Naive B cell (primary cell): Measurements from ENCODE around the gene FAM20A. TPM values are rescaled to one million over a fixed set of nuclear protein-coding genes. Genes with fewer than 3 reads are reported as not detected.
"Not testable (repeated sequence)": the region's sequence is repeated elsewhere in the genome, so short reads cannot be mapped to it uniquely, and the experiment has no call there.

Experiments
- ATAC-seq, 2 donors: fragments of 150-1000 bp; cut with Tn5 transposase; 2 replicates each; pipeline ENCODE4 v1.10.0; 2021; ENCODE audit warnings: low read depth in 2 of 2, mild to moderate bottlenecking in 2 of 2, moderate library complexity in 2 of 2
- DNase-seq: peaks from one replicate; pipeline ENCODE4 v3.0.0; 2022
- H3K27ac Mint-ChIP-seq, 6 donors: one replicate each; pipeline ENCODE4 v1.8.0; 2020 to 2022; ENCODE audit warnings: mild to moderate bottlenecking in 6 of 6, mixed read lengths in 6 of 6, moderate library complexity in 5 of 6, inconsistent platforms in 2 of 6
- H3K27me3 Mint-ChIP-seq, 3 donors: one replicate each; pipeline ENCODE4 v1.8.0; 2021 to 2022; ENCODE audit warnings: mixed read lengths in 3 of 3, mild to moderate bottlenecking in 1 of 3
- H3K36me3 Mint-ChIP-seq, 2 donors: one replicate each; pipeline ENCODE4 v1.8.0; 2020 to 2022; ENCODE audit warnings: mixed read lengths in 2 of 2, inconsistent platforms in 1 of 2, mild to moderate bottlenecking in 1 of 2
- H3K4me1 Mint-ChIP-seq, 3 donors: one replicate each; pipeline ENCODE4 v1.8.0; 2020 to 2022; ENCODE audit warnings: mixed read lengths in 3 of 3, inconsistent platforms in 1 of 3, mild to moderate bottlenecking in 1 of 3, moderate library complexity in 1 of 3
- H3K4me3 Mint-ChIP-seq, 8 donors: one replicate each; pipeline ENCODE4 v1.8.0; 2020 to 2022; ENCODE audit warnings: mild to moderate bottlenecking in 8 of 8, mixed read lengths in 8 of 8, moderate library complexity in 8 of 8, inconsistent platforms in 2 of 8
- H3K9me3 Mint-ChIP-seq, 7 donors: one replicate each; pipeline ENCODE4 v1.8.0; 2020 to 2022; ENCODE audit warnings: mixed read lengths in 7 of 7, mild to moderate bottlenecking in 5 of 7, inconsistent platforms in 2 of 7, moderate library complexity in 1 of 7
- polyA plus RNA-seq, 6 donors: library from polyadenylated mRNA; unstranded; fragments of 300-500 nt; fragmentation: Illumina TruSeq; gene quantifications; one replicate each; pipeline ENCODE4 v1.2.3, GENCODE V29; 2021; ENCODE audit warnings: low read depth in 6 of 6

Gene FAM20A
- polyA plus RNA-seq, 6 donors from 2014 or later = 0.11 to 0.13 TPM; not detected in 4

DNA sequence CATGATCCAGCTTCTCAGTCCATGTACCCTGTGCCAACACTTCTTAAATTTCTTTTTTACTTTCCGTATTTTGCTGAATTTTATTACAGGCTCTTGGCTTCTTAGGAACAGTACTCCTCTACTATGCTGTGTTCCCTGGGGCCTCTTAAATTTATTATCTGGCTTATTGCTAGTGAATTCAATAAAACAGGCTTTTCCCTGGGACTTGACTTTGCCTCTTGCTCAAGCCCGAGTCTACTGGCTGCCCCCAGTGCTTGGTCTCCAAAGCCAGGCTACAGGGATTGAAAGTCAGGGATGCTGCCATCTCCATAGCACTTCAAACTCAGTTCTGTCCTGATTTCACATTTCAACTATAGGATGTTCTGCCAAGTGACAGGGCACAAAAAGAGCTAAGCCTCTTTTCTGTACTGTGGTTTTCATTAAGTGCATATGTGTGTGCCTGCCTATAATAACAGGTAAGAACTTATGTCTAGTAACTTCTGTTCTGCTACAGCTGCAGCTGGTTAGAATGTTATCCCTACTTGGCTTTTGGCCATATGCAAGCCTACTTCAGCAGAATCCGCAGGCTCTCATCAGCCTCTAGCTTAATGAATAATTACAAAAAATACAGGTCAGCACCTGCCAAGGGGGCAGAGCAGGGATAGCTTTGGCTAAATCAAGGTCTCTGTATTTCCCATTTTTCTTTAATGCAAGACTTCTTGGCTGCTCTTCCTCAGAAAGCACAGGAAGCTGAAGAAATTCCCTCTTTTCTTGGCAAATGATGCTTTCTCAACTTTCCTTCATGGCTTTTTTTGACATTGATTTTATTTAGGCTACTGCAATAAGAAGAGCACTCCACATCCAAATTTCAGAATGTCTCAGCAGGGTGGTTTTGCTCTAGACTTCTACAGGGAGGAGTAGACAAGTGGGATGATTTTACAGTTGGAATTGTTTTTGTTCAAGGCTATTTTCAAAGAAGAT, 8.2 kb downstream of the FAM20A start:
- Mint-ChIP-seq H3K9me3 (peaks cover 0 to 15% (median 4%) of the 10 kb centered on the region in 7 donors), H3K27me3 (peaks cover 55 to 69% (median 59%) of the 10 kb centered on the region in 3 donors), H3K4me3 (no peak overlapping the region), H3K4me1 (no peaks in the 10 kb centered on the region), H3K36me3 (peaks cover 0 to under 1% of the 10 kb centered on the region in 2 donors), H3K27ac (peak overlapping the region in 1 of 6 donors; percentile 68)
- ATAC-seq = no peak
- DNase-seq = no peak

DNA sequence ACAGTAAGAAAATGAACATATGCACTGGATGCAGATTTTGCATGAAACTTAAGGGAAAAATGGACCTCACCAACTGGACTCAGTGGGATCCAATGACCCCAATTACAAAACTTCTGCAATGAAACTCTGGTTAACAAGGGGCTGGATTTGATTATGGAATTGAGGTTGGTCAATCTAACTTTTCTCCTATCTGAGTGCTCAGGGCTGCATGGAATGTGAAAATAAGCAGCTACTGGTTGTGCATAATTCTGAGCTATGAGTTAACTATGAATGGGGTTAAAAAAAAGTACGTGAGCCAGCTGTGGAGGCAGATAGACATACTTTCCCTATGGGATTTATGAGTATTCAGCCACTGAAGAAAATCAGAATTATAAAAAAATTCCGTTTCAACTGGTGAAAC, 9.2 kb downstream of the FAM20A start:
- Mint-ChIP-seq H3K4me1 (no peaks in the 10 kb centered on the region), H3K36me3 (peaks cover 0 to 4% of the 10 kb centered on the region in 2 donors), H3K27ac (no peak overlapping the region), H3K27me3 (peaks cover 47 to 64% (median 56%) of the 10 kb centered on the region in 3 donors), H3K9me3 (peaks cover 0 to 22% (median 4%) of the 10 kb centered on the region in 7 donors), H3K4me3 (no peak overlapping the region)
- no peak for DNase-seq
- no peak for ATAC-seq

- ATAC-seq (no peak), DNase-seq (no peak)
- Mint-ChIP-seq H3K27me3 (peaks cover 42 to 60% (median 51%) of the 10 kb centered on the region in 3 donors), H3K4me1 (no peaks in the 10 kb centered on the region), H3K4me3 (peak overlapping the region in 1 of 8 donors; percentile 60), H3K27ac (no peak overlapping the region), H3K9me3 (peaks cover 0 to 22% (median 4%) of the 10 kb centered on the region in 7 donors), H3K36me3 (peaks cover 0 to 4% of the 10 kb centered on the region in 2 donors)
Observed at GRCh38 chr17:68591583-68591982, 9.6 kb downstream of the FAM20A start.

DNA sequence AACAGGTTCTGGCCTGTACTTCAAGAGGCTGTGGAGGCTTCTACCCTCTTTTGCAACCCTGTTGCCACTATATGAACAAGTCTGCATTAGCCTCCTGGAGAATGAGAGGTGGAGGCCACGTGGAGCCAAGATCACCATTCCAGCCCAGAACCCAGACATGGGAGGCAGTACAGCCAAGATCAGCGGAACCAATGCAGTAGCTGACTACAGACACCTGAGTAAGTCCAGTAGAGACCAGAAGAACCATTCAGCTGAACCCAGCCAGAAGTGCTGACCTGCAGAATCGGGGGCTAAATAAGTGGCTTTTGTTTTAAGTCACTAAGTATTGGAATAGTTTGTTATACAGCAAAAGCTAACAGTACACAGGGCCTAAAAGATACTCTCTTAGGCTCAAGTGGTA, 12.1 kb downstream of the FAM20A start:
- H3K4me3 Mint-ChIP-seq = no peak overlapping the region
- DNase-seq (no peak), ATAC-seq (no peak)
- H3K27ac Mint-ChIP-seq = no peak overlapping the region
- H3K4me1 Mint-ChIP-seq = no peaks in the 10 kb centered on the region
- peaks cover 0 to 4% of the 10 kb centered on the region in 2 donors for H3K36me3 Mint-ChIP-seq
- peaks cover 0 to 27% (median 5%) of the 10 kb centered on the region in 7 donors for H3K9me3 Mint-ChIP-seq
- H3K27me3 Mint-ChIP-seq = peaks cover 29 to 39% (median 36%) of the 10 kb centered on the region in 3 donors

DNA sequence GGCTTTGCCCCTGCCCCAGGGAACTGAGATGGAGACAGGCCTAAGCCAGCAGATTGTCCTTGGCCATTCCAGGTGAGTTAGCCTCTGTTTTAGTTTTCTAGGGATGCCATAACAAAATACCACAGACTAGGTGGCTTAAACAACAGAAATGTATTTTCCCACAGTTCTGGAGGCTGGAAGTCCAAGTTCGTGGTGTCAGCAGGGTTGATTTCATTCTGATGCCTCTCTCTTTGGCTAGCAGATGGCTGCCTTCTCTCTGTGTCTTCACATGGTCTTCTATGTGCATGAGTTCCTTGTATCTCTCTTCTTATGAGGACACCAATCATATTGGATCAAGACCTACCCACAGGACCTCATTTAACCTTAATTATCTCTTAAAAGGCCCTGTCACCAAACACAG, 12.8 kb downstream of the FAM20A start:
- Mint-ChIP-seq H3K27ac (no peak overlapping the region), H3K4me3 (no peak overlapping the region), H3K9me3 (peaks cover 0 to 27% (median 2%) of the 10 kb centered on the region in 7 donors), H3K36me3 (peaks cover 0 to 4% of the 10 kb centered on the region in 2 donors), H3K27me3 (peaks cover 25 to 39% (median 28%) of the 10 kb centered on the region in 3 donors), H3K4me1 (no peaks in the 10 kb centered on the region)
- DNase-seq (no peak), ATAC-seq (no peak)

- no peak overlapping the region for H3K27ac Mint-ChIP-seq
- peaks cover 0 to 4% of the 10 kb centered on the region in 2 donors for H3K36me3 Mint-ChIP-seq
- no peaks in the 10 kb centered on the region for H3K4me1 Mint-ChIP-seq
- peaks cover 23 to 35% (median 24%) of the 10 kb centered on the region in 3 donors for H3K27me3 Mint-ChIP-seq
- ATAC-seq (no peak), DNase-seq (no peak)
- peaks cover 0 to 27% (median 2%) of the 10 kb centered on the region in 7 donors for H3K9me3 Mint-ChIP-seq
- H3K4me3 Mint-ChIP-seq = no peak overlapping the region
Observed at GRCh38 chr17:68587847-68588246, 13.3 kb downstream of the FAM20A start.

- Mint-ChIP-seq H3K4me1 (no peaks in the 10 kb centered on the region), H3K9me3 (peaks cover 0 to 27% (median 2%) of the 10 kb centered on the region in 7 donors), H3K27me3 (peaks cover 16 to 27% (median 21%) of the 10 kb centered on the region in 3 donors), H3K27ac (no peak overlapping the region), H3K36me3 (peaks cover 0 to 4% of the 10 kb centered on the region in 2 donors), H3K4me3 (no peak overlapping the region)
- no peak for ATAC-seq
- DNase-seq = no peak
Observed at GRCh38 chr17:68587026-68587425, 14.1 kb downstream of the FAM20A start.

DNA sequence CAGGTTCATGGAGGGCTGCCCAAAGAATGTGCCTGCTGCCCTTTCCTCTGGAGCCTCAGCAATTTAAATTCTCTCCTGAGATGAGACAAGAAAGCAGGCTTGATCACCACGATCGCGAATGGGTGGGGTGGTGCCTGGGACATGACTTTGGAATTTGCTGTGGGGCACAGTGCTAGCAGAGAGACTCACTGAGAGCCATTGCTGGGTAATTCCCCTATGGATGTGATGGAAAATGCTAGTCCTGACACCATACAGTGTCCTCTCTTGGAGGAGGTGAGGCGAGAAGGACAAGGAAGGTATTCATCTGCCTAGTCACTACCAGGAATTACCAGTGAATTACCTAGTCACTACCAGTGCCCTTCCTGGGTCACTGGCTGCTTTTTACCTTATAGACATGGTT, 15.5 kb downstream of the FAM20A start:
- Mint-ChIP-seq H3K27me3 (peaks cover 16 to 19% (median 19%) of the 10 kb centered on the region in 3 donors), H3K27ac (no peak overlapping the region), H3K9me3 (peaks cover 0 to 27% (median 2%) of the 10 kb centered on the region in 7 donors), H3K4me1 (no peaks in the 10 kb centered on the region), H3K4me3 (peak overlapping the region in 1 of 8 donors; percentile 60), H3K36me3 (peaks cover 0 to 4% of the 10 kb centered on the region in 2 donors)
- DNase-seq = no peak
- no peak for ATAC-seq

DNA sequence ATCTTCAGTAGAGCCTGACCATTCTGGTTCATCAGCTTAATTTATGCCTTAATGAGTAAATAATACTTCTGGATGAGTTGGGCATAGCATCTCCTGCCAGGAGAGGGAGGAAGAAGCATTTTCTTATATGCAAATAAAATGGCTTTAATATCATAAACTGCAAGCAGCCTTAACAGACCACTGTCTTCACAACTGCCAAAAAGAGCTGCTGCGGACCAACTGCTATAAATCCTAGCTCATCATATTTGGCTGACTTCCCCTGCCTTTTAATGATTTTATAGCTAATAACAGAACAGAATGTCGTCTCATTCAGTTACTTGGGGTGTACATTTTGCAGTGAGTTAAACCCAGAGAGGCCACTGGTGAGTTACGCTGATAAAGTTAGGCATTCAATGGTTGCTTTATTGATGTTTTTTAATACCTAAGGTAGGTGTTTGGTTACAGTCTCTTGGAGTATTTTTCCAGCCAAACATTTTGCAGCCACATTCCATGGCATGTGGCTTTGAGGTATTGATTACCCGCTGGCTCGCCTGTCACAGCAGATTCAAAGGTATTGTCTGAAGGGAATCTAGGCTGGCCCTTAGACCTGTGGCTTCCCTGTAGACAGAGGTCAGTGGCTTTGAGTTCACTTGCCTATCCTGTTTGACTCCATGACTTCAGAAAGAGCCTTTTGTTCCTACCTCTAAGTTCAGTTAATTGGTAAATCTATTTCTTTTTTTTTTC, 16.4 kb downstream of the FAM20A start:
- Mint-ChIP-seq H3K36me3 (peaks cover 0 to 4% of the 10 kb centered on the region in 2 donors), H3K27ac (no peak overlapping the region), H3K9me3 (peaks cover 0 to 27% (median 2%) of the 10 kb centered on the region in 7 donors), H3K4me3 (no peak overlapping the region), H3K4me1 (no peaks in the 10 kb centered on the region), H3K27me3 (peaks cover 13 to 19% (median 19%) of the 10 kb centered on the region in 3 donors)
- no peak for ATAC-seq
- no peak for DNase-seq

- not testable (repeated sequence) for DNase-seq, ATAC-seq, H3K36me3 Mint-ChIP-seq, H3K4me1 Mint-ChIP-seq, H3K4me3 Mint-ChIP-seq
- Mint-ChIP-seq H3K27me3 (peaks cover 11 to 15% (median 13%) of the 10 kb centered on the region in 3 donors), H3K27ac (peak overlapping the region in 1 of 6 donors; percentile 58), H3K9me3 (peaks cover 0 to 11% (median 4%) of the 10 kb centered on the region in 7 donors)
Observed at GRCh38 chr17:68582867-68583266, 18.3 kb downstream of the FAM20A start.

DNA sequence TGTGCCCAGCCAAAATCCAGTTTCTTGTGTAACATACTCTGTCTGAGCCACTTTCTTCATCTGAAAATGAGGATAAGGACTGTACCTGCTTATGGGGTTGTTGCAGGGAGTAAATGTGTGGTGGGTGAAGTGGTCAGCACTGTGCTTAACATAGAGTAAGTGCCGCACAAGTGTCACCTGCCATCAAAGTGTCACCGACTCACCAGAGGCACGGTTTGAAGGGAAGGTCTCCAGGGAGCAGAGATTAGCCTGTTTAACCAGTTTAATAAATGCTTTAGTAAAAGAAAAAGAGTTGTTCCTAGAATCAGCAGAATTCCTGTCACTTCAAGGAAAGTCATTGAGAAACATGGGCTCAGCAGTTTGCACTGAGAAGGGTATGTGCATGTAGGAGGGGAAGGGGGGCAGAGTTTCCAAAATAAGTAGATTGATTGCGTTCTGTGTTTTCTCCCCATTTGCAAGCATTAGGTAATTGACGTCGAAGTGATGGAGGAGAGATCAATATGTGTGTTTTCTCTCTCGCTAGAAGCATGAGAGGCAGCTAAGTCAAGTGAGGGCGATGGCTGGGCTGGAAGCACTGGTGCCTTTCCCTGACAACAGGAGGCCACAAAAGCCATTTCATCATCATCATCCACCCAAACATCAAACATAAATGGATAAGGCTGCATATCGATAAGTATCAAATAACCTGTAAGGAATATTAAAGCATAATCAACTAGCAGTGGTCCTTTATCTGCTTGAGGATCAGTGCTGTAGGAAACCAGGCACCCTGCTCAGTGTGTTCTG, 19.1 kb downstream of the FAM20A start:
- DNase-seq (no peak), ATAC-seq (no peak)
- no peak overlapping the region for H3K27ac Mint-ChIP-seq
- no peaks in the 10 kb centered on the region for H3K36me3 Mint-ChIP-seq
- H3K27me3 Mint-ChIP-seq = peaks cover 11 to 16% (median 15%) of the 10 kb centered on the region in 3 donors
- H3K4me1 Mint-ChIP-seq = no peaks in the 10 kb centered on the region
- peaks cover 0 to 5% (median 3%) of the 10 kb centered on the region in 7 donors for H3K9me3 Mint-ChIP-seq
- no peak overlapping the region for H3K4me3 Mint-ChIP-seq

GRCh38 chr17:68580236-68580770, 20.9 kb downstream of the FAM20A start:
- no peak for ATAC-seq
- Mint-ChIP-seq H3K4me3 (no peak overlapping the region), H3K27ac (no peak overlapping the region), H3K36me3 (no peaks in the 10 kb centered on the region), H3K27me3 (peaks cover 7 to 20% (median 11%) of the 10 kb centered on the region in 3 donors), H3K9me3 (peaks cover 0 to 4% (median 0%) of the 10 kb centered on the region in 7 donors), H3K4me1 (no peaks in the 10 kb centered on the region)
- DNase-seq = no peak
